ENCODE data around the gene LDB1.
A peak's percentile ranks its signal among the peaks of the same experiment; 100 is the strongest.

Gene LDB1

GRCh38 chr10:102120142-102120990, at the start of gene LDB1:
TSS of gene LDB1 (minus strand) at chr10:102120368. CDS start at chr10:102120110, 258 bp downstream.
- in situ Hi-C loops (cut with HindIII; ENCODE audit: low pct_ligation_motif_present, low pct_unique_long_range_greater_than_20kb, low sequenced_read_pairs), result no loop called here
- DNase-seq, result peak; percentile 78

GRCh38 chr10:102167861-102168260, 47.7 kb upstream of the LDB1 start:
- in situ Hi-C loops (cut with HindIII; ENCODE audit: low pct_ligation_motif_present, low pct_unique_long_range_greater_than_20kb, low sequenced_read_pairs), result no loop called here
- DNase-seq, result no peak

- no peak for DNase-seq
- in situ Hi-C loops (cut with HindIII; ENCODE audit: low pct_ligation_motif_present, low pct_unique_long_range_greater_than_20kb, low sequenced_read_pairs), result no loop called here
Measured at GRCh38 chr10:102163342-102163989, 43.3 kb upstream of the LDB1 start.

GRCh38 chr10:102159831-102160230, 39.7 kb upstream of the LDB1 start:
- in situ Hi-C loops (cut with HindIII; ENCODE audit: low pct_ligation_motif_present, low pct_unique_long_range_greater_than_20kb, low sequenced_read_pairs), result no loop called here
- DNase-seq, result no peak

GRCh38 chr10:102159051-102159597, 39.0 kb upstream of the LDB1 start:
- DNase-seq, result no peak
- in situ Hi-C loops (cut with HindIII; ENCODE audit: low pct_ligation_motif_present, low pct_unique_long_range_greater_than_20kb, low sequenced_read_pairs), result no loop called here

GRCh38 chr10:102157224-102157623, 37.1 kb upstream of the LDB1 start:
- in situ Hi-C loops (cut with HindIII; ENCODE audit: low pct_ligation_motif_present, low pct_unique_long_range_greater_than_20kb, low sequenced_read_pairs), result no loop called here
- DNase-seq, result no peak

- DNase-seq, result no peak
- in situ Hi-C loops (cut with HindIII; ENCODE audit: low pct_ligation_motif_present, low pct_unique_long_range_greater_than_20kb, low sequenced_read_pairs), result no loop called here
Measured at GRCh38 chr10:102154466-102155116, 34.4 kb upstream of the LDB1 start.

- DNase-seq, result peak; percentile 17
- in situ Hi-C loops (cut with HindIII; ENCODE audit: low pct_ligation_motif_present, low pct_unique_long_range_greater_than_20kb, low sequenced_read_pairs), result no loop called here
Measured at GRCh38 chr10:102153093-102153620, 33.0 kb upstream of the LDB1 start.

- DNase-seq, result peak; percentile 41
- in situ Hi-C loops (cut with HindIII; ENCODE audit: low pct_ligation_motif_present, low pct_unique_long_range_greater_than_20kb, low sequenced_read_pairs), result no loop called here
Measured at GRCh38 chr10:102152545-102152890, 32.4 kb upstream of the LDB1 start.

- DNase-seq, result peak; percentile 100
- in situ Hi-C loops (cut with HindIII; ENCODE audit: low pct_ligation_motif_present, low pct_unique_long_range_greater_than_20kb, low sequenced_read_pairs), result no loop called here
Measured at GRCh38 chr10:102151774-102152544, 31.8 kb upstream of the LDB1 start, which contains the start of gene NOLC1. TSS of gene NOLC1 (plus strand) at chr10:102152389. CDS start at chr10:102152411, 22 bp downstream.

- peak; percentile 80 for DNase-seq
- in situ Hi-C loops (cut with HindIII; ENCODE audit: low pct_ligation_motif_present, low pct_unique_long_range_greater_than_20kb, low sequenced_read_pairs), result no loop called here
Measured at GRCh38 chr10:102150970-102151773, 31.0 kb upstream of the LDB1 start.

- in situ Hi-C loops (cut with HindIII; ENCODE audit: low pct_ligation_motif_present, low pct_unique_long_range_greater_than_20kb, low sequenced_read_pairs), result no loop called here
- no peak for DNase-seq
Measured at GRCh38 chr10:102148275-102148674, 28.1 kb upstream of the LDB1 start.

GRCh38 chr10:102147561-102147960, 27.4 kb upstream of the LDB1 start:
- DNase-seq, result peak; percentile 50
- in situ Hi-C loops (cut with HindIII; ENCODE audit: low pct_ligation_motif_present, low pct_unique_long_range_greater_than_20kb, low sequenced_read_pairs), result no loop called here

GRCh38 chr10:102146971-102147428, 26.8 kb upstream of the LDB1 start:
- in situ Hi-C loops (cut with HindIII; ENCODE audit: low pct_ligation_motif_present, low pct_unique_long_range_greater_than_20kb, low sequenced_read_pairs), result no loop called here
- no peak for DNase-seq

- no peak for DNase-seq
- in situ Hi-C loops (cut with HindIII; ENCODE audit: low pct_ligation_motif_present, low pct_unique_long_range_greater_than_20kb, low sequenced_read_pairs), result no loop called here
Measured at GRCh38 chr10:102141583-102142107, 21.5 kb upstream of the LDB1 start.

- DNase-seq, result no peak
- in situ Hi-C loops (cut with HindIII; ENCODE audit: low pct_ligation_motif_present, low pct_unique_long_range_greater_than_20kb, low sequenced_read_pairs), result no loop called here
Measured at GRCh38 chr10:102140913-102141540, 20.9 kb upstream of the LDB1 start.

- DNase-seq, result no peak
- in situ Hi-C loops (cut with HindIII; ENCODE audit: low pct_ligation_motif_present, low pct_unique_long_range_greater_than_20kb, low sequenced_read_pairs), result no loop called here
Measured at GRCh38 chr10:102140218-102140617, 20.1 kb upstream of the LDB1 start.

Measured in ACHN (cell line).